ENCODE results near the gene GOT1.

GRCh38 chr10:99466632-99467223 lies 36.3 kb upstream of the GOT1 start:
- TF ChIP-seq BHLHE40 (IDR thresholded peaks at IDR 0.05; ENCODE audit: borderline replicate concordance) (no peak), ARNT (IDR thresholded peaks at IDR 0.05) (no peak), SUZ12 (IDR thresholded peaks at IDR 0.05) (no peak), LEF1 (IDR thresholded peaks at IDR 0.05; ENCODE audit: borderline replicate concordance) (no peak), FOXA1 (IDR thresholded peaks at IDR 0.05) (no peak), TARDBP (IDR thresholded peaks at IDR 0.05) (no peak)
